Lower lobe of right lung (tissue), 2 donors: ENCODE measurements around the gene KCNG2. TPM values are rescaled to one million over a fixed set of nuclear protein-coding genes. Genes with fewer than 3 reads are reported as not detected.
A peak's percentile ranks its signal among the peaks of the same experiment; 100 is the strongest.

Source experiments
- ATAC-seq, 2 donors: fragments of 200-7000 bp; cut with Tn5 transposase; one replicate each; pipeline ENCODE4 v1.9.1; 2020 to 2022; ENCODE audit warnings: mild to moderate bottlenecking in 2 of 2, moderate library complexity in 2 of 2
- DNase-seq: peaks from one replicate; pipeline ENCODE4 v3.0.0-alpha.2; 2020
- H3K27ac ChIP-seq: fragments of 200-600 bp; one replicate; pipeline ENCODE4 v1.8.0; 2022
- H3K27me3 ChIP-seq: fragments of 200-600 bp; one replicate; pipeline ENCODE4 v1.8.0; 2022; ENCODE audit warnings: low read depth
- H3K36me3 ChIP-seq: fragments of 200-600 bp; one replicate; pipeline ENCODE4 v1.8.0; 2022; ENCODE audit warnings: mild to moderate bottlenecking
- H3K4me1 ChIP-seq: fragments of 200-600 bp; one replicate; pipeline ENCODE4 v1.8.0; 2022
- H3K4me3 ChIP-seq: fragments of 200-600 bp; one replicate; pipeline ENCODE4 v1.8.0; 2022; ENCODE audit warnings: mild to moderate bottlenecking
- H3K9me3 ChIP-seq: fragments of 200-600 bp; one replicate; pipeline ENCODE4 v1.8.0; 2022
- CTCF ChIP-seq: fragments of 200-600 bp; IDR thresholded peaks from one replicate; pipeline ENCODE4 v1.8.0; 2022; ENCODE audit warnings: antibody characterized with exemption, mild to moderate bottlenecking
- intact Hi-C: fragments of 100-400 bp; cut with DNase I; formaldehyde crosslinking; loops from one replicate; pipeline ENCODE4 v1.11.0; 2022
- total RNA-seq: library from RNA; stranded (reverse); fragmentation: NEBNext Ultra II Directional; extraction: Animal tissue kit (Norgen Biotek cat#: 25700); gene quantifications from one replicate; pipeline ENCODE4 v1.2.1, GENCODE V29; 2021
- donor health status: DM: no; HTN: yes; CAD: no; lungs with severe emphysema.

Gene KCNG2
- total RNA-seq, 1 donor from 2014 or later = 0.50 TPM

- ATAC-seq (no peak), DNase-seq (no peak)
- TF ChIP-seq CTCF = no peak
- Histone ChIP-seq H3K9me3 (no peaks in the 10 kb centered on the region), H3K36me3 (no peaks in the 10 kb centered on the region), H3K4me1 (no peaks in the 10 kb centered on the region), H3K4me3 (no peak overlapping the region), H3K27ac (no peak overlapping the region), H3K27me3 (peaks cover 12% of the 10 kb centered on the region)
- intact Hi-C loops = no loop called here
Observed at GRCh38 chr18:79871481-79872091, 73.8 kb downstream of the KCNG2 start.

GRCh38 chr18:79872527-79873444, 75.0 kb downstream of the KCNG2 start:
- H3K4me3 ChIP-seq = no peak overlapping the region
- H3K4me1 ChIP-seq = no peaks in the 10 kb centered on the region
- DNase-seq (no peak), ATAC-seq (peak in 1 of 2 donors; percentile 45)
- no peak for TF ChIP-seq CTCF
- no peaks in the 10 kb centered on the region for H3K36me3 ChIP-seq
- no peaks in the 10 kb centered on the region for H3K9me3 ChIP-seq
- peaks cover 12% of the 10 kb centered on the region for H3K27me3 ChIP-seq
- H3K27ac ChIP-seq = no peak overlapping the region
- intact Hi-C loops = no loop called here

- Histone ChIP-seq H3K27me3 (peaks cover 12% of the 10 kb centered on the region), H3K4me3 (no peak overlapping the region), H3K27ac (no peak overlapping the region), H3K4me1 (no peaks in the 10 kb centered on the region), H3K36me3 (no peaks in the 10 kb centered on the region), H3K9me3 (no peaks in the 10 kb centered on the region)
- TF ChIP-seq CTCF = no peak
- DNase-seq (no peak), ATAC-seq (no peak)
- intact Hi-C loops = no loop called here
Observed at GRCh38 chr18:79873449-79874110, 75.8 kb downstream of the KCNG2 start.

- no peak for ATAC-seq
Observed at GRCh38 chr18:79874553-79875530, 77.1 kb downstream of the KCNG2 start.

More at GRCh38 chr18:79874553-79875530, 77.1 kb downstream of the KCNG2 start:
- H3K27me3 ChIP-seq = peaks cover 12% of the 10 kb centered on the region
- H3K4me1 ChIP-seq = no peaks in the 10 kb centered on the region
- DNase-seq = no peak
- H3K9me3 ChIP-seq = no peaks in the 10 kb centered on the region
- H3K36me3 ChIP-seq = no peaks in the 10 kb centered on the region
- H3K27ac ChIP-seq = no peak overlapping the region
- intact Hi-C loops = no loop called here
- no peak for TF ChIP-seq CTCF
- H3K4me3 ChIP-seq = no peak overlapping the region
